ENCODE data around the gene NRARP.

The NRARP gene

GRCh38 chr9:137321726-137322361 is 19.8 kb upstream of the NRARP start:
- DNase-seq = no peak

GRCh38 chr9:137320555-137321384 is 18.7 kb upstream of the NRARP start:
- DNase-seq = no peak

DNA sequence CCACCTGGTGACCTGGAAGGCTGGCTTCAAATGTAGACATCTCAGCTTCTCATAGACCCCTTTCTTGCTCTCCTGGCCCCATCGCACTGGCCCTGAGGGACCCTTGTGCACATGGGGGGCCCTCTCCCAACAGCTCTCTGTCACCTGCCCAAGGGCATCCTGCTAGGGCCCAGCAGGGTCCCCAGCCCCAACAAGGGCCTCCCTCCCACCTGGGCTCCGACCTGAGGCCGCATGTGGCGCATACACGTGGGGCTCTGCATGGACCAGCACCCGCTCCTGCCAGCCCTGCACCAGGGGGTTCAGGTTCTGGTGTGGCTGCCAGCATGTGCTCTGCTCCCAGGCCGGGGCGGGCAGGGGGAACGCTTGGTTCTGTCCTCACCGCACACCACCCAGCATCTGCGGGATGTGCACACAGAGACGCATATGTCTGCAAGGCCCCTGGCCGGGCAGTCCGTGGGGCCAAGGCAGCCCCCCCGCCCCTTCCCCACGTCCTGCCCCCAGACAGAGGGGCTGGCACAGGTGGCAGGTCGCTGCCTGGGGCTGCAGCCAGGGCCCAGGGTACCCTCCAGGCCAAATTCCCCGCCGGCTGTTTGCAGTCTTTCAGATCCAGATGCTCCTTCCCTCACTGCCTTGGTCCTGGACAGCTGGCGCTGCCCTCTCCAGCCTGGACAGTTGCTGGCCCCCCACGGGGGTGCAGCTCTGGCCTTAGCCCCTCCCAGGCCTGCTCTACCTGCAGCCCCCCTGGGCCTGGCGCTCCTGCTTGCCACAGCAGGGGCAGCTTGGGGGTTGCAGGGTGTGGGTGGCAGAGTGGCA is 17.9 kb upstream of the NRARP start:
- no peak for DNase-seq

GRCh38 chr9:137319011-137319738 is 17.1 kb upstream of the NRARP start:
- peak in 8 of 14 donors; percentile 18 to 77 (median 50) for DNase-seq

DNA sequence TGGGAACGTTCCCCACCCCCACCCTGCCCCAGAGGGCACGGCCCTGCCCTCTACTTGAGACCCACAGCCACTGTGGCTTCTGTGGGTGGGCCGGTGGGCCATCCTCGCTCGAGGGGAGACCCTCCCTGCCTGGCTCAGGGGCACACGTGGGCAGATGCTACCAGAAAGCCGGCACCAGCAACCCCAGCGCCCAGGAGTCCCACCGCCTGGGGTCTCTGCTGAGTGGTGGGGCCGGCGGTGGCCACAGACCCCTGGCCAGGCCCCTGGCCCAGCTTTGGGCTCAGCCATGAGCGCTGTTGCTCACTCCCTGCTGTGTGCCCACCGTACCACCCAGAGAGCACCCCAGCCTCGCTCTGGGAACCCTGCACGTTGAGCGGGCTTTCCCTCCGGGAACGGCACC is 16.5 kb upstream of the NRARP start:
- DNase-seq = no peak

- DNase-seq = no peak
Observed at GRCh38 chr9:137317718-137318511, 15.8 kb upstream of the NRARP start.

DNA sequence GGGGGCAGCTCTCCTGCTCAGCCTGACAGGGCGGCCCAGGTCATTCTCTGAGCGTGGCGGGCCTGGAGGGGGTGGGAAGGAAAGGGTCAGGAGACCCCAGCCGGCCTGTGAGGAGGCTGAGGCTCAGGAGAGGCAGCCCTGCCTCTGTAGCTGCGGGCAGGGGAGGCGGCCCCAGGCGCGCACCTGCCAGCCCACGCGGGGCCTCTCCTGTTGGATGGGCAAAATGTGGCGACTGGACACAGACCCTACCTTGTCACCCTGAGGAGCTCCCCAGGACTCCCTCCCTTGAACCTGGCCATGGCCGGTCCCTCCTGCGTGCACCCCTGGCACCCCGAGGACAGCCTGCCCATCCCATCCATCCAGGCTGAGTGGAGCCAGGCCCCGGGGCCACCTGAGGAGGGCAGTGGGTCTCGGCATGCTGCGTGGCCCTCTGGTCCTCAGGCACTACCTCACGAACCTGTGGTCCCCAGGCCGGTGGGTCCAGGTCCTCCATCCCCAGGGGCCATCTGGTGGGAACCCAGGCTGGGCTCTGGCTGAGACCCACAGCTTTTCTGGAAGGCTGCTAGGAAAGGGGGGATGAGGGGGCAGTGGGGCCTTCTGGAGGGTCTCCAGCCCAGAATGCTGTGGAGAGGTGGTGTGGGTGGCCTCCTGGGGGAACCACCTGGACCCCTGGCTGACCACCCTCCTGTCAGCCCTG is 15.1 kb upstream of the NRARP start:
- no peak for DNase-seq

DNA sequence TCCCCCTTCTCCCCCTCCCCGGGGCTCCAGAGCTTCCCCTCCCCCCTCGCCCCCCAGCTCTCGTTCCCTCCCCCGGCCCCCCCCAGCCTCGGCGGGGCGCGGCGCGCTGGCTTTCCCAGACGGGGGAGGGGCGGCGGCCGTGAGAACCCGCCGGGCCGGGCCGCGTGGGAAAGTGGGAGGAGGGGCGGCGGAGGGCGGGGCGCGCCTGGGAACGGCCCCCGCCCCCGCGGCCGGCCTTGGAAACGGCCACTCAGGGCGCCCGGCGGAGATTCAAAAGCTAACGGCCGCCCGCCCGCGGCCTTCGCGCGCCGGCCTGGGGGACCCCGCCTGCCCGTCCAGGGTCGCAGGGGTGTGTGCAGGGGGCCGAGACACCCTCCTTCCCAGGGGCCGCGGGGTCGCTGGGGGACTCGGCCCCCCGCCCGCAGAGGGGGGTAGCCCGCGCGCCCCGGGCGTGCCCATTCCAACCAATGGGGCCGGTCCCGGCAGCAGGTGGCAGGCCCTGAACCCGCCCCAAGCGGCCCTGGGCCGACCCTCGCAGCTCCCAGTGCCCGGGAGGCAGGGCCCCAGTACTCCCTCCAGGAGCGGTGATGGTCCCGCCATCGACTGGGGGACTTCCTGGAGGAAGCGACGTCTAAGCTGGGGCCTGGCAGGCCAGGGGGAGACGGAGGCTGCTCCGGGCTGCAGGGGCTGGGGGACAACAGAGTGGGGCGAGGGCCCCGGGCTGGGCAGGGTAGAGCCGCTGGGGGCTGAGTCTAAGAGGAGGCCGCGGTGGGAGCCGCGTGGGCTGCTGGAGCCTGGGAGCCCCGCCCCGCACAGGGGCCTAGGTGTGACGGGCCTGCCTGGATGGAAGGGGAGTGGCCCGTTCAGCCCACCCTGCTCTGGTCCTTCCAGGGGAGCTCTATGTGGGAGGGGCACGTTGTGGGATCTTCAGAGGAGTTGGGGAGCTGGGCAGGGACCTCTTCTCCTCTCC is 14.2 kb upstream of the NRARP start:
- DNase-seq = no peak

GRCh38 chr9:137315581-137316011 is 13.5 kb upstream of the NRARP start:
- DNase-seq = no peak

GRCh38 chr9:137314561-137315560 is 12.8 kb upstream of the NRARP start:
- no peak for DNase-seq

DNA sequence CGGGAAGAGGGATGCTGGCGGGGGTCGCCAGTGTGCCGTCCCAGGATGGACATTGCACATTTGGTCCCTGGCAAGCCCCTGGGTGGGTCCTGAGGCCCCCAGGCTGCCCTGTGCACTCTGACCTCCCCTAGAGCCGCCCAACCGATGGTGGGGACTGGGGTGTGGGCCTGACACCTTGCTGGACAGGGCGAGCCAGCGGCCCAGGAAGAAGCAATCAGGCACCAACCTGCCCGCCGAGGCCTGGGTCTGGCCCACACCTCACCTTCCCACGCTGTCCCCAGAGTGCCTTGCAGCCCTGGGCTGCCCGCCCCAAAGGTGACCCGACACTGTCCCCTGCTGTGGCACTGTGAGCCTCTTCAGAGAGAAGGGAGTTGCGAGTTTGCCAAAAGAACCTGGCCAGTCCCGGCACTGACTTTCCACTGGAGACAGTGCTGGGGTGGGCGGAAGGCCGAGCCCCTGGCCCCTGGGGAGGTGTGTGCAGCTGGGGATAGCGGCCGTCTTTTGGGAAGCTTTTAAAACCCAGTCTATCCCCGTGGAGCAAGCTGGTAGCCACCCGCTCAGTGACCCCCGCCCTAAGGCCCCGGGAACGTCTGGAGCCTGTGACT is 12.0 kb upstream of the NRARP start:
- DNase-seq = no peak

DNA sequence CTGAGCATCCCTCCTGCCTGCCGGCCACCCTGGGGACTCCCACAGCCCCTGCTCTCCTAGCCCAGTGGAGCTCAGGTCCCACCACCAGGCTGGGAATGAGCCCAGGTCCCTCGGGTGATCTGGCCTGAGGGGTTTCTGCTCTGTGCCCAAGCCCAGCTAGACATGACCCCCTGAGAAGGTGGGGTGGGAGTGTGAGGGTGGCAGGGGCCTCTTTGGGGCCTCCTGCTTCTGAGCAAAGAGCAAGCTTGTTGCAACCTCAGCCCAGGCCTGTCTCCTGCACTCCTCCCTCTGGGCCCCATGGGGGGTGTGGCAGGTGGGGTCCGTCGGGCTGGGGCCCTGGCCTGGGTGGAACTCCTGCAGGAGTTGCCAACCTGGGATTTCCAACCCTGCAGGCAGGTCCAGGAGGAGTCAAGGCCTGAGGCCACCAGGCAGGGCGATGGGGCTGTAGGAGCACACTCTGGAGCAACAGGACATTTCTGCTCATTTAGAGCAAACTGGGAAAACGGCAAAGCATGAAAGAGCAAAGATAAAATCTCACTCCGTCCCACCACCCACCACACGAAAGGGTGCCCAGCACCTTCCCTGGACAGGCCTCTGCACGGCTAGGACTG is 11.4 kb upstream of the NRARP start:
- no peak for DNase-seq

- DNase-seq = no peak
Observed at GRCh38 chr9:137312852-137313325, 10.8 kb upstream of the NRARP start.

DNA sequence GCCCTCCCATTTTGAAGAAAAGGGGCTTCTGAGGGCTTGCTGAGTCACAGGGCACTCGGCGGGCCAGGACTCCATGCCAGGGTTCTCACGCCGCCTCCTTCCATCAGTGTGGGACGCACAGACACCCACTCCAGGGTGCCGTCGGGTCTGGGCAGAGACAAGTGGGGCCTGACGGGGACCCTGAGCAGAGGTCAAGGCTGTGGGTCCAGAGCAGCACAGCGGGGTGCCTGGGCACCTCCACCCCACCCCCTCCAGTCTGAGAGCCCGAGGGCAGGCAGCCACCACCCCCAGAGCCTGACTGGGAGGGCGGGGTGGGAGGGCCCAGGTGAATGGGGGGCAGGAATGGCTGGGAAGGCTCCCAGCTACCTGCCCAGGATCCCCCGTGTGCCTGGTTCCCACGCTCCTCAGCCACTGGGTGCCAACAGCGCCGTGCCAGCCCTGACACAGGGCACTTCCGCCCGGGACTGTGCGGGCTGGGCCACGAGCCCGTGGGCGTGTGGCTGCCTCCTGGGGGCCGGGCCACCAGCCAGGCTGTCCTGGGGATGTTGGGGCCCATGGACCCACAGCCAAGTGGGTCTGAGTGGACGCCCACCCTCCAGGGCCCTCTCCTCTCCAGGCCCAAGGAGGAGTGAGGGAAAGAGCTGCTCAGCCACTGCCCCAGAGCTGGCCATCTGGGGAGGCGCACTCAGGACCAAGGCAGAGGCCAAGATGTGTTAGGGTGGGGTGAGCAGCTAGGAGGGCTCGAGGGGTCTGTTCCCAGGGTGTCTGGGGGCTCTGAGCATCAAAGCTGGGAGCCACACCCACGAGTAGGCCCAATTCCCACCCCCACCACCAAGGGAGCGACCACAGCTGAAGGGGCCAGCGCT is 10.1 kb upstream of the NRARP start:
- DNase-seq = no peak

DNA sequence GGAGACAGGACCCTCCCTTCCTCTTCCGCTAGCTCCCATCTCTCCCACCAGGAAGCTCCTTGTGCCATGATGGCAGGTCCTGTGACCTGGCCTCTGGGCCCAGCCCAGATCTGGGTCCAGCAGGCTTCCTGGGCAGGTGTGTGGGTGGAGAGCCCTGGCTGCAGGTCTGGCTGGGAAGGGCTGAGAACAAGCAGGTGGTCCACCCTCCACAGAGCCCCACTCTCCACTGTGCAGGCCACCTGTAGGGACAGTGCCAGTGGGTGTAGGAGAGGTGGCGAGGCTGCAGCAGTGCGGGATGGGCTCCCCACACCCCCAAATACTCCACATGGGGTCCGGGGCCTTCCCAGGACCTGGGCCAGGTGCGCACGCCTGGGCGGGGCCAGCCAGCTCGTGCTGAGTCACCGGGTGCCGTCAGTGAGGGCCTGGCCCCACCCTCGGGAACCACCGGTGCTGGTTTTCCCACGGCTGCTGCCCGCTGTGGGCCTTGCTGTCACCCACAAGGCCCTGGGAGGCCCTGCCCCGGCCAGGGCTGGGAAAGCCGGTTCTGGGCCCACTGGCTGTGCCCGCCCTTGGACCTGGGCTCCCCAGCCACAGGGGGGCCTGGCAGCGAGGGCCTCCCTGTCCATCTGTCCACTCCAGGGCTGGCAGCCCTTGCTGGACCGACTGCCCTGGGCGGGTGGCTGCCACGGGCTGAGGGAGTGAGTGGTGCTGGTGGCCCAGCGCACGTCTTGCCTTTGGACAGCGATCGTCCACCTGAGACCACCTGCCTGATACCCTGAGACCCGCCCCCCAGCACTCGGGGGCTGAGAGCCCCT is 9.3 kb upstream of the NRARP start:
- DNase-seq = no peak
